Lung (tissue), 12 donors: ENCODE data around the gene EXOC6. TPM values are rescaled to one million over a fixed set of nuclear protein-coding genes. Genes with fewer than 3 reads are reported as not detected.
"Not testable (repeated sequence)": the region's sequence is repeated elsewhere in the genome, so short reads cannot be mapped to it uniquely, and the experiment has no call there.

Experiments used
- ATAC-seq: fragments of 200-7000 bp; cut with Tn5 transposase; one replicate; pipeline ENCODE4 v1.9.1; 2020; ENCODE audit warnings: moderate number of reproducible peaks; ENCODE audit not compliant: insufficient read depth, low FRiP score
- DNase-seq, 3 donors: peaks; one replicate each; pipeline ENCODE4 v3.0.0-alpha.2; 2013 to 2017
- H3K27ac ChIP-seq, 2 donors: one replicate each; pipeline ENCODE4 v1.5.1; 2013; ENCODE audit warnings: mild to moderate bottlenecking in 2 of 2, moderate library complexity in 2 of 2, control low read depth in 1 of 2, inconsistent platforms in 1 of 2, low read depth in 1 of 2, low read length in 1 of 2
- H3K27me3 ChIP-seq, 3 donors: one replicate each; pipeline ENCODE4 v1.5.1; 2013; ENCODE audit warnings: low read length in 2 of 3; ENCODE audit not compliant: control insufficient read depth in 3 of 3, insufficient read depth in 3 of 3
- H3K36me3 ChIP-seq, 4 donors: one replicate each; pipeline ENCODE4 v1.5.1; 2013; ENCODE audit warnings: low read length in 4 of 4, mild to moderate bottlenecking in 1 of 4, moderate library complexity in 1 of 4; ENCODE audit not compliant: control insufficient read depth in 4 of 4, insufficient read depth in 4 of 4
- H3K4me1 ChIP-seq, 5 donors: one replicate each; pipeline ENCODE4 v1.5.1; 2013; ENCODE audit warnings: low read length in 5 of 5, mild to moderate bottlenecking in 2 of 5, moderate library complexity in 1 of 5; ENCODE audit not compliant: control insufficient read depth in 5 of 5, insufficient read depth in 5 of 5
- H3K4me3 ChIP-seq: one replicate; pipeline ENCODE4 v1.5.1; 2013; ENCODE audit warnings: mild to moderate bottlenecking, control low read depth, moderate library complexity
- H3K9ac ChIP-seq, 2 donors: one replicate each; pipeline ENCODE4 v1.5.1; 2013; ENCODE audit warnings: low read length in 2 of 2, control low read depth in 1 of 2; ENCODE audit not compliant: insufficient read depth in 1 of 2
- H3K9me3 ChIP-seq, 4 donors: one replicate each; pipeline ENCODE4 v1.5.1; 2013; ENCODE audit warnings: low read length in 3 of 4, mild to moderate bottlenecking in 1 of 4, moderate library complexity in 1 of 4; ENCODE audit not compliant: control insufficient read depth in 4 of 4, insufficient read depth in 3 of 4
- WGBS, 2 donors: extraction: QIAGEN DNeasy Blood & Tissue Kit; methylation state at CpG; one replicate each; pipeline ENCODE4 v1.1.7; 2013; 5-methylcytosine and 5-hydroxymethylcytosine counted together
- polyA plus RNA-seq, 2 donors: library from polyadenylated mRNA; stranded (reverse); fragments of 200-250 nt; gene quantifications; one replicate each; pipeline ENCODE4 v1.2.1, GENCODE V29; 2013
- total RNA-seq, 2 donors: library from RNA; depleted of rRNA in 1 of 2; stranded (reverse); fragments of >200 nt in 1 of 2; gene quantifications; one replicate each; pipeline ENCODE4 v1.2.1, GENCODE V29; 2014 to 2021
- TF ChIP-seq, protein P1 (sequence below): IDR thresholded peaks from 2 replicates; pipeline ENCODE4 v1.5.1; 2012; ENCODE audit warnings: mild to moderate bottlenecking; ENCODE audit errors: control extremely low read depth, extremely low read depth
- donor health status: control.
- donor health status: control.
- donor health status: Bipolar disorder and iron deficiency.
- donor health status: healthy.
- donor health status: DM: yes; HTN: yes; CAD: no.

Gene EXOC6
- total and polyA plus RNA-seq, 4 donors, result 8.6 to 40.1 (median 11.9) TPM

DNA sequence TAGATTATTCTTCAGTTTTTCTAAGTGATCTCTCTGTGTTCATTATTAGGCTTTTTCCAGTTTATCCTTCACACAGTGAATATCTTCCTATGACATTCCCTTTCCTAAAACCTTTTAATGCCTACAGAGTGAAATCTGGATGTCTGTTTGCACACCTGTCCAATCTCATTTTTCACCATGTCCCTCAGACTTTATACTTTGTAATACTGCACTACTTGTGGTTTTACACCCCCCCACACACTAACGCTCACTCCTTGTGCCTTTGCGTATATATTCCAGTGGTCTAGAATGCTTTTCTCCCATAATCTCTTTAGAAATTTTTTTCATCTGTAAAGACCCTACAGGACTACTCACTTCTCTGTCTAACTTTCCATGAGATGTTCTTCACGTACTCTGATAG lies 98.2 kb downstream of the EXOC6 start:
- Histone ChIP-seq H3K4me1 (no peaks in the 10 kb centered on the region), H3K27me3 (no peaks in the 10 kb centered on the region), H3K27ac (no peak overlapping the region), H3K9ac (no peak overlapping the region), H3K9me3 (no peaks in the 10 kb centered on the region), H3K36me3 (peaks cover 0 to 7% (median 2%) of the 10 kb centered on the region in 4 donors), H3K4me3 (no peak overlapping the region)
- no peak for DNase-seq
- no peak for ATAC-seq
- WGBS, 2 donors, result 92 to 98% methylated on average over 3 of the region's 3 CpGs
- TF ChIP-seq, protein P1, sequence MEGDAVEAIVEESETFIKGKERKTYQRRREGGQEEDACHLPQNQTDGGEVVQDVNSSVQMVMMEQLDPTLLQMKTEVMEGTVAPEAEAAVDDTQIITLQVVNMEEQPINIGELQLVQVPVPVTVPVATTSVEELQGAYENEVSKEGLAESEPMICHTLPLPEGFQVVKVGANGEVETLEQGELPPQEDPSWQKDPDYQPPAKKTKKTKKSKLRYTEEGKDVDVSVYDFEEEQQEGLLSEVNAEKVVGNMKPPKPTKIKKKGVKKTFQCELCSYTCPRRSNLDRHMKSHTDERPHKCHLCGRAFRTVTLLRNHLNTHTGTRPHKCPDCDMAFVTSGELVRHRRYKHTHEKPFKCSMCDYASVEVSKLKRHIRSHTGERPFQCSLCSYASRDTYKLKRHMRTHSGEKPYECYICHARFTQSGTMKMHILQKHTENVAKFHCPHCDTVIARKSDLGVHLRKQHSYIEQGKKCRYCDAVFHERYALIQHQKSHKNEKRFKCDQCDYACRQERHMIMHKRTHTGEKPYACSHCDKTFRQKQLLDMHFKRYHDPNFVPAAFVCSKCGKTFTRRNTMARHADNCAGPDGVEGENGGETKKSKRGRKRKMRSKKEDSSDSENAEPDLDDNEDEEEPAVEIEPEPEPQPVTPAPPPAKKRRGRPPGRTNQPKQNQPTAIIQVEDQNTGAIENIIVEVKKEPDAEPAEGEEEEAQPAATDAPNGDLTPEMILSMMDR, result no peak

DNA sequence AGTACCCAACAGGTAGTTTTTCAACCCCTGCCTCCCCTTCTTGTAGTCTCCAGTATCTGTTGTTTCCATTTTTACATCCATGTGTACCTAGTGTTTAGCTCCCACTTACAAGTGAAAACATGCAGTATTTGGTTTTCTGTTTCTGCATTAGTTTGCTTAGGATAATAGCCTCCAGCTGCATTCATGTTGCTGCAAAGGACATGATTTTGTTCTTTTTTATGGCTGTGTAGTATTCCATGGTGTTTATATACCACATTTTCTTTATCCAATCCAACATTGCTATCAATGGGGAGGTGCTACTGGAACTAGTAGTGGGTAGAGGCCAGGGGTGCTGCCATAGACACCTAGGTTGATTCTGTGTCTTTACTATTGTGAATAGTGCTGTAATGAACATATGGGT lies 104.3 kb downstream of the EXOC6 start:
- H3K4me1 ChIP-seq, H3K27ac ChIP-seq, DNase-seq, H3K9ac ChIP-seq, H3K4me3 ChIP-seq, ATAC-seq, H3K27me3 ChIP-seq, H3K36me3 ChIP-seq, H3K9me3 ChIP-seq: not testable (repeated sequence)

DNA sequence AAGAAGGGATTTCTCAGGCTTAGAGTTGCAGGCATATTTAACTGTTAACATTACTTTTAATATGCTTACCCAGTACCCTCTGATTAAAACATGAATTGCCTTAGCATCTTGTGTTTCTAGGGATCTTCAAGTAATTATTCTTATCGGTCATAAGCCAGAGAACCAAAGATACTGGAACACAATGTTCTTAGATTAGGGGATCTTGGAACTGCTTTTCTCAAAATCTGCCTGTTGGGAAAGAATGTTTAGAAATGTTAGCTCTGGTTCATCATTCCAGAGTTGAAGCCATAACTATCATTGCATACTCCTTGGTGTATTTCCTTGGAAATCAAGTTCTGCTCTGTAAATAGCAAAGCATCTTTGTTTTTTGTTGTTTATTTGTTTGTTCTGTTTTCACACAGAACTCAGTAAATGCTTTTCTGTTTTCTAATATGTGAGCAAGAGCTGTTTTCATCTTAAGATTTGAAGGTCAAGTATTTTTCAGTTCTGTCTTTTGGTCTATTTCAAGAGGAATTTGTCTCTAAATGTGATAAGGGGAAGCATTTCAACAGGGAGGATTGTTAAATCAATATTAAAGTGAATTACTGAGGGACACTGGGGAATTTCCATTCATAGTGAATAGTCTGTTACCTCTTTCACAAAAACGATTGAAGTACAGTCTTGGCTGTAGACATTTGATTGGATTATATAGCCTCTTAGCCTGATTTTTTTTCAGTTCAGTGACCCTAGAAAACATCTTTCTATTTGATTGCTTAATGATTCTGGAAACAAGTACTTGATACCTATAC lies 109.1 kb downstream of the EXOC6 start:
- ATAC-seq, result no peak
- no peak overlapping the region for H3K4me3 ChIP-seq
- no peaks in the 10 kb centered on the region for H3K9me3 ChIP-seq
- DNase-seq, result no peak
- H3K36me3 ChIP-seq, result peaks cover 0 to 4% (median 2%) of the 10 kb centered on the region in 4 donors
- TF ChIP-seq, protein P1, result no peak
- 69 to 83% methylated on average over 2 of the region's 2 CpGs for WGBS, 2 donors
- no peak overlapping the region for H3K9ac ChIP-seq
- H3K4me1 ChIP-seq, result no peaks in the 10 kb centered on the region
- H3K27me3 ChIP-seq, result no peaks in the 10 kb centered on the region
- no peak overlapping the region for H3K27ac ChIP-seq

DNA sequence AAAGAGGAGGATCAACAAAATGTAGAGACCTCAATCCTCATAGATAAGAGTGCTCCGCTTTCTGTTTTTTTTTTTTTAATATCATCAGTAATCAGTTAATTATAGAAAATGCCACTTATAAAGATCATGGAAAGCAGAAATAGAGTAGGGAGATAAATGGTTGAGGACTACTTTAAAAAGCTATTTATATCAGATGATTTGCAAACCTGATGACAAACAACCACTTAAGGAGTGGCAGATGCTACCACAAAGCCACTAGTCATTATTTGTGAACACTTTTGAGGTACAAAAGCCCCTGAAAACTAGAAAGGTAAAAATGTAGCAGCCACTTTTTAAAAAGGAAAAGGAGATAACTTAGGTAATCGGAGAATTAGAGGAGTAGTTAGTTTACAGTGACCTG lies 113.3 kb downstream of the EXOC6 start:
- DNase-seq (no peak), ATAC-seq (no peak)
- Histone ChIP-seq H3K9ac (no peak overlapping the region), H3K4me3 (no peak overlapping the region), H3K9me3 (no peaks in the 10 kb centered on the region), H3K27me3 (no peaks in the 10 kb centered on the region), H3K36me3 (peaks cover 0 to 4% (median 0%) of the 10 kb centered on the region in 4 donors), H3K27ac (no peak overlapping the region), H3K4me1 (no peaks in the 10 kb centered on the region)
- WGBS, 2 donors, result 98 to 100% methylated on average over 2 of the region's 2 CpGs
- TF ChIP-seq, protein P1, result no peak
